OCI-LY7 (cell line): Measurements from ENCODE around the gene SLC12A8. TPM values are rescaled to one million over a fixed set of nuclear protein-coding genes. Genes with fewer than 3 reads are reported as not detected.

Experiments
- BruUV-seq: library from RNA; stranded (reverse); fragments of 400-500 nt; replicated peaks from 2 replicates; lab custom pipeline; 2021; lab: Mats Ljungman, UMichigan
- CTCF ChIA-PET: fragments of 300-600 bp; sonication (Branson Sonifier 250); formaldehyde crosslinking; loops from one replicate; lab custom pipeline; 2022; ENCODE audit warnings: antibody characterized with exemption; ENCODE audit not compliant: unreplicated experiment; lab: Charles Lee
- POLR2A ChIA-PET: fragments of 300-600 bp; sonication (Branson Sonifier 250); formaldehyde crosslinking; loops from one replicate; lab custom pipeline; 2022; ENCODE audit warnings: antibody characterized with exemption; lab: Charles Lee
- DNase-seq: peaks from one replicate; pipeline ENCODE4 v3.0.0-alpha.2; 2015; ENCODE audit warnings: low spot score
- H2AFZ ChIP-seq: fragments of 200-600 bp; sonication (generic), shearing (Covaris generic); 2 replicates; pipeline ENCODE4 v1.6.1; 2014; ENCODE audit warnings: mild to moderate bottlenecking, antibody characterized with exemption, low read length, moderate library complexity
- H3K27ac ChIP-seq: fragments of 200-600 bp; sonication (generic); 2 replicates; pipeline ENCODE4 v1.5.1; 2014; ENCODE audit warnings: mixed run types, low read depth, mild to moderate bottlenecking, moderate library complexity, low read length, inconsistent platforms; ENCODE audit not compliant: poor library complexity, severe bottlenecking
- H3K36me3 ChIP-seq: fragments of 200-600 bp; sonication (generic); 2 replicates; pipeline ENCODE4 v1.6.1; 2014; ENCODE audit warnings: mild to moderate bottlenecking, antibody characterized with exemption, low read length, moderate library complexity, mixed read lengths; ENCODE audit not compliant: insufficient read depth
- H3K4me1 ChIP-seq: fragments of 200-600 bp; sonication (generic); 2 replicates; pipeline ENCODE4 v1.5.1; 2014; ENCODE audit warnings: mild to moderate bottlenecking, low read length; ENCODE audit not compliant: insufficient read depth, poor library complexity, severe bottlenecking
- H3K4me2 ChIP-seq: fragments of 200-600 bp; sonication (generic); 2 replicates; pipeline ENCODE4 v1.6.1; 2014; ENCODE audit warnings: mild to moderate bottlenecking, low read length
- H3K4me3 ChIP-seq: fragments of 200-600 bp; sonication (generic); 2 replicates; pipeline ENCODE4 v1.5.1; 2014; ENCODE audit warnings: mild to moderate bottlenecking, low read depth, low read length; ENCODE audit not compliant: poor library complexity, severe bottlenecking
- H3K79me2 ChIP-seq: fragments of 200-600 bp; sonication (generic); 2 replicates; pipeline ENCODE4 v1.6.1; 2016; ENCODE audit warnings: low read depth, mild to moderate bottlenecking, low read length, moderate library complexity, mixed read lengths; ENCODE audit not compliant: insufficient read depth
- H3K9me2 ChIP-seq: fragments of 200-600 bp; sonication (generic); 2 replicates; pipeline ENCODE4 v1.6.1; 2016; ENCODE audit warnings: mild to moderate bottlenecking, low read length, mixed read lengths; ENCODE audit not compliant: insufficient read depth
- H3K9me3 ChIP-seq: fragments of 200-600 bp; sonication (generic); 2 replicates; pipeline ENCODE4 v1.6.1; 2014; ENCODE audit warnings: mild to moderate bottlenecking, mixed run types, low read length, mixed read lengths
- H4K20me1 ChIP-seq: fragments of 200-600 bp; sonication (generic); 2 replicates; pipeline ENCODE4 v1.6.1; 2014; ENCODE audit warnings: mild to moderate bottlenecking, antibody characterized with exemption, low read length, moderate library complexity, mixed read lengths; ENCODE audit not compliant: insufficient read depth
- CTCF ChIP-seq: fragments of 200-600 bp; sonication (generic); conservative IDR thresholded peaks from 2 replicates; pipeline ENCODE4 v1.5.1; 2014; ENCODE audit warnings: mild to moderate bottlenecking, antibody characterized with exemption, low read length, moderate library complexity, mixed read lengths
- EZH2phosphoT487 ChIP-seq: fragments of 200-600 bp; sonication (generic); IDR thresholded peaks from 2 replicates; pipeline ENCODE4 v1.6.1; 2018; ENCODE audit warnings: low read depth, borderline replicate concordance, mild to moderate bottlenecking, mixed run types, antibody characterized with exemption, low read length, moderate library complexity, mixed read lengths
- intact Hi-C: fragments of 100-400 bp; cut with micrococcal nuclease; formaldehyde crosslinking; loops from one replicate; pipeline ENCODE4 v1.10.0; 2022; ENCODE audit not compliant: unreplicated experiment
- total RNA-seq, 2 experiments: library from RNA; depleted of rRNA in 1 of 2; stranded (reverse); fragments of >200 nt in 1 of 2; shearing (Covaris generic) in 1 of 2; gene quantifications; 2 replicates each; pipeline ENCODE4 v1.2.3, GENCODE V29; 2014 to 2022

The SLC12A8 gene
- total RNA-seq, 2 experiments from 2014 or later: 0.84 to 1.0 TPM

GRCh38 chr3:125220183-125220582 lies 7.6 kb upstream of the SLC12A8 start:
- H3K4me1 ChIP-seq: no peaks in the 10 kb centered on the region
- H3K9me2 ChIP-seq: no peaks in the 10 kb centered on the region
- intact Hi-C loops: no loop called here
- no peak overlapping the region for H2AFZ ChIP-seq
- TF ChIP-seq EZH2phosphoT487 (no peak), CTCF (no peak)
- DNase-seq: no peak
- POLR2A ChIA-PET: no interaction called here
- CTCF ChIA-PET: no interaction called here
- no peaks in the 10 kb centered on the region for H4K20me1 ChIP-seq
- no peaks in the 10 kb centered on the region for H3K9me3 ChIP-seq
- H3K27ac ChIP-seq: no peak overlapping the region
- no TSS peak for BruUV-seq
- no peaks in the 10 kb centered on the region for H3K36me3 ChIP-seq
- no peak overlapping the region for H3K4me2 ChIP-seq
- no peak overlapping the region for H3K4me3 ChIP-seq
- H3K79me2 ChIP-seq: no peaks in the 10 kb centered on the region

- H3K9me3 ChIP-seq: no peaks in the 10 kb centered on the region
- no peaks in the 10 kb centered on the region for H3K9me2 ChIP-seq
- TF ChIP-seq EZH2phosphoT487 (no peak), CTCF (no peak)
- no peak overlapping the region for H2AFZ ChIP-seq
- H3K4me1 ChIP-seq: no peaks in the 10 kb centered on the region
- H4K20me1 ChIP-seq: no peaks in the 10 kb centered on the region
- DNase-seq: no peak
- H3K27ac ChIP-seq: no peak overlapping the region
- ChIA-PET CTCF (no interaction called here), POLR2A (no interaction called here)
- no peaks in the 10 kb centered on the region for H3K36me3 ChIP-seq
- BruUV-seq: no TSS peak
- no peaks in the 10 kb centered on the region for H3K79me2 ChIP-seq
- no peak overlapping the region for H3K4me3 ChIP-seq
- H3K4me2 ChIP-seq: no peak overlapping the region
- intact Hi-C loops: no loop called here
Observed at GRCh38 chr3:125219261-125219701, 6.7 kb upstream of the SLC12A8 start.

GRCh38 chr3:125214738-125215137 lies 2.2 kb upstream of the SLC12A8 start:
- TF ChIP-seq CTCF: no peak
- no peak for TF ChIP-seq EZH2phosphoT487
- DNase-seq: no peak
- H3K27ac ChIP-seq: no peak overlapping the region
- H3K36me3 ChIP-seq: no peaks in the 10 kb centered on the region
- no peaks in the 10 kb centered on the region for H4K20me1 ChIP-seq
- ChIA-PET POLR2A (interaction anchor here (0.7 kb wide), 2 partner anchors 97 to 340 kb away, joined by 3 read pairs; no protein-coding TSS in a partner anchor), CTCF (interaction anchor here (0.5 to 0.6 kb wide), 2 partner anchors 84 to 451 kb away, joined by 4 read pairs; no protein-coding TSS in a partner anchor)
- BruUV-seq: no TSS peak
- intact Hi-C loops: no loop called here
- no peaks in the 10 kb centered on the region for H3K79me2 ChIP-seq
- H3K9me2 ChIP-seq: no peaks in the 10 kb centered on the region
- H3K4me1 ChIP-seq: no peaks in the 10 kb centered on the region
- no peaks in the 10 kb centered on the region for H3K9me3 ChIP-seq
- no peak overlapping the region for H3K4me3 ChIP-seq
- H2AFZ ChIP-seq: no peak overlapping the region
- H3K4me2 ChIP-seq: no peak overlapping the region
